HepG2 (cell line): ENCODE measurements around the gene HHIPL1. TPM values are rescaled to one million over a fixed set of nuclear protein-coding genes. Genes with fewer than 3 reads are reported as not detected.

Experiments
- ARID2 ChIP-seq: sonication (generic); formaldehyde crosslinking; IDR thresholded peaks from 2 replicates; pipeline ENCODE4 v1.8.1; 2022; ENCODE audit warnings: mild to moderate bottlenecking, missing genetic modification reagents, borderline replicate concordance
- ARNTL ChIP-seq: sonication (generic); formaldehyde crosslinking; IDR thresholded peaks from 2 replicates; pipeline ENCODE4 v1.4.0; 2020; ENCODE audit warnings: mild to moderate bottlenecking, missing genetic modification reagents
- ELF1 ChIP-seq: sonication (generic); formaldehyde crosslinking; IDR thresholded peaks from 2 replicates; pipeline ENCODE4 v1.4.0; 2020; ENCODE audit warnings: missing genetic modification reagents
- HNRNPK ChIP-seq: fragments of 200-400 bp; formaldehyde crosslinking; IDR thresholded peaks from 2 replicates; pipeline ENCODE4 v1.6.1; 2018; ENCODE audit warnings: low read length, low read depth, moderate library complexity, mild to moderate bottlenecking; ENCODE audit not compliant: poor library complexity, severe bottlenecking
- JARID2 ChIP-seq: sonication (generic); formaldehyde crosslinking; IDR thresholded peaks from 2 replicates; pipeline ENCODE4 v1.8.1; 2023; ENCODE audit warnings: missing genetic modification reagents, inconsistent platforms; ENCODE audit not compliant: insufficient replicate concordance
- KDM5A ChIP-seq: fragments of 200-600 bp; sonication (generic); IDR thresholded peaks from 2 replicates; pipeline ENCODE4 v1.7.0; 2018; ENCODE audit warnings: antibody characterized with exemption, mild to moderate bottlenecking, low read length, borderline replicate concordance
- MED1 ChIP-seq: sonication (generic); formaldehyde crosslinking; IDR thresholded peaks from 2 replicates; pipeline ENCODE4 v1.4.0; 2020; ENCODE audit warnings: missing genetic modification reagents
- NFYB ChIP-seq: sonication (generic); formaldehyde crosslinking; IDR thresholded peaks from 2 replicates; pipeline ENCODE4 v1.4.0; 2020; ENCODE audit warnings: missing genetic modification reagents
- PTBP1 ChIP-seq: fragments of 200-400 bp; formaldehyde crosslinking; IDR thresholded peaks from 2 replicates; pipeline ENCODE4 v1.6.1; 2018; ENCODE audit warnings: low read length, low read depth; ENCODE audit not compliant: poor library complexity, severe bottlenecking
- REPIN1 ChIP-seq: sonication (generic); formaldehyde crosslinking; IDR thresholded peaks from 2 replicates; pipeline ENCODE4 v1.8.0; 2022; ENCODE audit warnings: missing genetic modification reagents, low read depth, mild to moderate bottlenecking, borderline replicate concordance
- RFX5 ChIP-seq: IDR thresholded peaks from 2 replicates; pipeline ENCODE4 v1.6.1; 2011; ENCODE audit warnings: low read depth, low read length, improper control_type of control experiment
- TAF1 ChIP-seq: sonication (generic); formaldehyde crosslinking; IDR thresholded peaks from 2 replicates; pipeline ENCODE4 v1.4.0; 2020; ENCODE audit warnings: missing genetic modification reagents
- TBX2 ChIP-seq: sonication (generic); formaldehyde crosslinking; IDR thresholded peaks from 2 replicates; pipeline ENCODE4 v1.5.0; 2020; ENCODE audit warnings: missing genetic modification reagents, mild to moderate bottlenecking, borderline replicate concordance
- ZBTB1 ChIP-seq: sonication (generic); formaldehyde crosslinking; IDR thresholded peaks from 2 replicates; pipeline ENCODE4 v1.4.0; 2020; ENCODE audit warnings: missing genetic modification reagents, borderline replicate concordance
- ZBTB7A ChIP-seq: sonication (generic); formaldehyde crosslinking; IDR thresholded peaks from 2 replicates; pipeline ENCODE4 v1.8.0; 2022; ENCODE audit warnings: mild to moderate bottlenecking, missing genetic modification reagents
- ZMYM3 ChIP-seq: sonication (generic); formaldehyde crosslinking; IDR thresholded peaks from 2 replicates; pipeline ENCODE4 v1.5.1; 2020; ENCODE audit warnings: mild to moderate bottlenecking, missing genetic modification reagents
- ZNF343 ChIP-seq: sonication (generic); formaldehyde crosslinking; IDR thresholded peaks from 2 replicates; pipeline ENCODE4 v1.4.0; 2020; ENCODE audit warnings: mild to moderate bottlenecking, missing genetic modification reagents
- ZNF354B ChIP-seq: sonication (generic); formaldehyde crosslinking; IDR thresholded peaks from 2 replicates; pipeline ENCODE4 v1.8.0; 2022; ENCODE audit warnings: mild to moderate bottlenecking, missing genetic modification reagents
- ZNF468 ChIP-seq: sonication (generic); formaldehyde crosslinking; IDR thresholded peaks from 2 replicates; pipeline ENCODE4 v1.8.0; 2022; ENCODE audit warnings: mild to moderate bottlenecking, moderate library complexity, missing genetic modification reagents
- ZNF570 ChIP-seq: sonication (generic); formaldehyde crosslinking; IDR thresholded peaks from 2 replicates; pipeline ENCODE4 v1.4.0; 2020; ENCODE audit warnings: mild to moderate bottlenecking, missing genetic modification reagents, borderline replicate concordance
- ZNF614 ChIP-seq: IDR thresholded peaks from 2 replicates; pipeline ENCODE4 v1.6.1; 2018; ENCODE audit warnings: missing biosample characterization, missing genetic modification reagents, inconsistent platforms, borderline replicate concordance
- ZNF768 ChIP-seq: sonication (generic); formaldehyde crosslinking; IDR thresholded peaks from 2 replicates; pipeline ENCODE4 v1.4.0; 2020; ENCODE audit warnings: missing genetic modification reagents
- ZNF816 ChIP-seq: sonication (generic); formaldehyde crosslinking; IDR thresholded peaks from 2 replicates; pipeline ENCODE4 v1.8.0; 2022; ENCODE audit warnings: missing genetic modification reagents, mild to moderate bottlenecking, borderline replicate concordance
- polyA plus RNA-seq, 8 experiments: library from polyadenylated mRNA; depleted of rRNA in 3 of 8; stranded (reverse) in 7 of 8; unstranded in 1 of 8; fragments of >200 nt; fragmentation: Illumina TruSeq in 4 of 8; extraction: Trizol in 4 of 8; gene quantifications; 2 replicates each; pipeline versions ENCODE4 v1.2.1 to v1.2.3, GENCODE V29; 2011 to 2016; ENCODE audit warnings: low read depth in 4 of 8, missing spikeins in 1 of 8, mixed read lengths in 1 of 8; ENCODE audit not compliant: insufficient read depth in 1 of 8
- total RNA-seq, 5 experiments: library from RNA; depleted of rRNA; stranded (reverse); fragments of >200 nt; fragmentation: Illumina TruSeq; extraction: Trizol; gene quantifications; 2 replicates each; pipeline ENCODE4 v1.2.3, GENCODE V29; 2016; ENCODE audit warnings: low read depth in 1 of 5
- TF ChIP-seq, protein P1 (sequence below): sonication (generic); formaldehyde crosslinking; IDR thresholded peaks from 2 replicates; pipeline ENCODE4 v1.5.0; 2020; ENCODE audit warnings: missing genetic modification reagents
- TF ChIP-seq, protein P2 (sequence below): sonication (generic); formaldehyde crosslinking; IDR thresholded peaks from 2 replicates; pipeline ENCODE4 v1.5.1; 2020; ENCODE audit warnings: mild to moderate bottlenecking, missing genetic modification reagents, moderate library complexity
- TF ChIP-seq, protein P3 (sequence below): sonication (generic); formaldehyde crosslinking; IDR thresholded peaks from 2 replicates; pipeline ENCODE4 v1.8.1; 2023; ENCODE audit warnings: mild to moderate bottlenecking, missing genetic modification reagents, borderline replicate concordance

HHIPL1 gene
- total and polyA plus RNA-seq, 2 of the 13 experiments (the other 11 are each of a cell fraction or from before 2014, with no cell fraction given), result not detected

DNA sequence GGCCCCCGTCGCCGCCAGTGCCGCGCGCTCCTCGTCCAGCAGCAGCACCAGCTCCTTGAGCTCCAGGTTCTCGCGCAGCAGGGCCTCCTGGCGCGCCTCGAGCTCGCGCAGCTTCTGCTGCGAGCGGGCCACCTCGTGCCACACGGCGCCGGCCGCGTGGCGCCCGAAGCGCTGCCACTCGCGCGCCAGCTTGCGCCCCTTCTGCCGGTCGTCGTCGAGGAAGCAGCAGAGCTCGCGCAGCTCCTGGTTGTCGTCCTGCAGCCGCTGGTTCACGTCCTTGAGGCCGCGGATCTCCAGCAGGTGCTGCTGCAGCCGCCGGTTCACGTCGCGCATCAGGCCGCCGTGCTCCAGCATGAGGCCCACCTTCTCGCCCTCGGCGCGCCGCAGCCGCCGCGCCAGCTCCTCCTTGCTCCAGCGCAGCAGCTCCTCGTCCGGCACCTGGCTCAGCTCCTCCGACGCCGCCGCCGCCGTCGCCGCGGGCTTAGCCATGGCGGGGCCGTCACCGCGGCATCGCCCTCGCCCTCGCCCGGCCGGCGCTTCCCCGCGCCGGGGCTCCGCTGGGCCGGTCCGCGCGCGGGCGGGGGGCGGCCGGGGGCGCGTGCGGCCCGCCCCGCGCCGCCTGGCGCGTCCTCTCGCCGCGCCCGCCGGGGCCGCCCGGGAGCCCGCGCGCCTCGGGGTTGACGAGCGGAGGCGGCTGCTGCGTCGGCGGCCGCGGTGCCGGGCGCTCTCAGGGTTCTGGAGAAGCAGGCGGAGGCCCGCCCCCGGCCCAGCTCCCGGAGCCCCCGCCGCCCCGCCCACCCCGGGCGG lies 41.3 kb upstream of the HHIPL1 start, which contains the start of gene CCDC85C (continued):
- TF ChIP-seq ZNF614 (CRISPR knock-in tag) (no peak), ZNF354B (CRISPR knock-in tag) (no peak), NFYB (CRISPR knock-in tag) (peak; percentile 28; the same call in 1 of the 2 replicates), ZMYM3 (CRISPR knock-in tag) (no peak), RFX5 (no peak), ZBTB7A (CRISPR knock-in tag) (peak; percentile 89), ARID2 (CRISPR knock-in tag) (peak; percentile 75; the same call in 1 of the 2 replicates), ZNF570 (CRISPR knock-in tag) (peak; percentile 93; the same call in 1 of the 2 replicates), MED1 (CRISPR knock-in tag) (peak; percentile 80), TBX2 (CRISPR knock-in tag) (peak; percentile 90), ARNTL (CRISPR knock-in tag) (peak; percentile 38), KDM5A (no peak), ZNF343 (CRISPR knock-in tag) (peak; percentile 97), REPIN1 (CRISPR knock-in tag) (no peak; the same call in 1 of the 2 replicates), TAF1 (peak; percentile 63), JARID2 (no peak), ZBTB1 (CRISPR knock-in tag) (no peak), HNRNPK (no peak), ZNF468 (peak; percentile 96), ZNF816 (CRISPR knock-in tag) (peak; percentile 78; the same call in 1 of the 2 replicates), ELF1 (CRISPR knock-in tag) (no peak), PTBP1 (no peak), ZNF768 (peak; percentile 82)
- TF ChIP-seq, protein P1, sequence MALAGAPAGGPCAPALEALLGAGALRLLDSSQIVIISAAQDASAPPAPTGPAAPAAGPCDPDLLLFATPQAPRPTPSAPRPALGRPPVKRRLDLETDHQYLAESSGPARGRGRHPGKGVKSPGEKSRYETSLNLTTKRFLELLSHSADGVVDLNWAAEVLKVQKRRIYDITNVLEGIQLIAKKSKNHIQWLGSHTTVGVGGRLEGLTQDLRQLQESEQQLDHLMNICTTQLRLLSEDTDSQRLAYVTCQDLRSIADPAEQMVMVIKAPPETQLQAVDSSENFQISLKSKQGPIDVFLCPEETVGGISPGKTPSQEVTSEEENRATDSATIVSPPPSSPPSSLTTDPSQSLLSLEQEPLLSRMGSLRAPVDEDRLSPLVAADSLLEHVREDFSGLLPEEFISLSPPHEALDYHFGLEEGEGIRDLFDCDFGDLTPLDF, result peak; percentile 62
- TF ChIP-seq, protein P2, sequence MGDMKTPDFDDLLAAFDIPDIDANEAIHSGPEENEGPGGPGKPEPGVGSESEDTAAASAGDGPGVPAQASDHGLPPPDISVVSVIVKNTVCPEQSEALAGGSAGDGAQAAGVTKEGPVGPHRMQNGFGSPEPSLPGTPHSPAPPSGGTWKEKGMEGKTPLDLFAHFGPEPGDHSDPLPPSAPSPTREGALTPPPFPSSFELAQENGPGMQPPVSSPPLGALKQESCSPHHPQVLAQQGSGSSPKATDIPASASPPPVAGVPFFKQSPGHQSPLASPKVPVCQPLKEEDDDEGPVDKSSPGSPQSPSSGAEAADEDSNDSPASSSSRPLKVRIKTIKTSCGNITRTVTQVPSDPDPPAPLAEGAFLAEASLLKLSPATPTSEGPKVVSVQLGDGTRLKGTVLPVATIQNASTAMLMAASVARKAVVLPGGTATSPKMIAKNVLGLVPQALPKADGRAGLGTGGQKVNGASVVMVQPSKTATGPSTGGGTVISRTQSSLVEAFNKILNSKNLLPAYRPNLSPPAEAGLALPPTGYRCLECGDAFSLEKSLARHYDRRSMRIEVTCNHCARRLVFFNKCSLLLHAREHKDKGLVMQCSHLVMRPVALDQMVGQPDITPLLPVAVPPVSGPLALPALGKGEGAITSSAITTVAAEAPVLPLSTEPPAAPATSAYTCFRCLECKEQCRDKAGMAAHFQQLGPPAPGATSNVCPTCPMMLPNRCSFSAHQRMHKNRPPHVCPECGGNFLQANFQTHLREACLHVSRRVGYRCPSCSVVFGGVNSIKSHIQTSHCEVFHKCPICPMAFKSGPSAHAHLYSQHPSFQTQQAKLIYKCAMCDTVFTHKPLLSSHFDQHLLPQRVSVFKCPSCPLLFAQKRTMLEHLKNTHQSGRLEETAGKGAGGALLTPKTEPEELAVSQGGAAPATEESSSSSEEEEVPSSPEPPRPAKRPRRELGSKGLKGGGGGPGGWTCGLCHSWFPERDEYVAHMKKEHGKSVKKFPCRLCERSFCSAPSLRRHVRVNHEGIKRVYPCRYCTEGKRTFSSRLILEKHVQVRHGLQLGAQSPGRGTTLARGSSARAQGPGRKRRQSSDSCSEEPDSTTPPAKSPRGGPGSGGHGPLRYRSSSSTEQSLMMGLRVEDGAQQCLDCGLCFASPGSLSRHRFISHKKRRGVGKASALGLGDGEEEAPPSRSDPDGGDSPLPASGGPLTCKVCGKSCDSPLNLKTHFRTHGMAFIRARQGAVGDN, result peak; percentile 96
- TF ChIP-seq, protein P3, sequence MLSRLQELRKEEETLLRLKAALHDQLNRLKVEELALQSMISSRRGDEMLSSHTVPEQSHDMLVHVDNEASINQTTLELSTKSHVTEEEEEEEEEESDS (CRISPR knock-in tag), result 0 out of 2 replicates have a peak, but pooled peaks have one; percentile 63
